ENCODE data around the gene TPP1. TPM values are rescaled to one million over a fixed set of nuclear protein-coding genes. Genes with fewer than 3 reads are reported as not detected.

TPP1 gene
- total and polyA plus RNA-seq, 9 of the 15 experiments (the other 6 are each of a cell fraction or from before 2014, with no cell fraction given) = 7.5 to 75.8 (median 15.7) TPM

GRCh38 chr11:6579681-6580080 is 39.5 kb downstream of the TPP1 start:
- TF ChIP-seq SMC3 (conservative IDR thresholded peaks at IDR 0.05; ENCODE audit: insufficient read depth, low read depth, low read length) = no peak
- no peak for TF ChIP-seq MED1 (CRISPR knock-in tag; IDR thresholded peaks at IDR 0.05; ENCODE audit: borderline replicate concordance)
- no peak for TF ChIP-seq MYBL2 (IDR thresholded peaks at IDR 0.05; ENCODE audit: low read depth)
- TF ChIP-seq MYBL2 (CRISPR knock-in tag; IDR thresholded peaks at IDR 0.05; ENCODE audit: borderline replicate concordance) = no peak
- TF ChIP-seq MTA1 (IDR thresholded peaks at IDR 0.05; ENCODE audit: borderline replicate concordance) = no peak
- no peak for TF ChIP-seq HEY1 (CRISPR knock-in tag; IDR thresholded peaks at IDR 0.05; ENCODE audit: borderline replicate concordance)
- TF ChIP-seq YY1 (IDR thresholded peaks at IDR 0.05; ENCODE audit: borderline replicate concordance in 1 of 3, control insufficient read depth in 1 of 3, extremely low read depth in 1 of 3, insufficient read depth in 3 of 3, insufficient read length in 1 of 3, insufficient replicate concordance in 2 of 3, low read depth in 1 of 3, low read length in 2 of 3) = no peak
- TF ChIP-seq CGGBP1 (CRISPR knock-in tag; IDR thresholded peaks at IDR 0.05) = no peak
- no peak for TF ChIP-seq ZC3H4 (CRISPR knock-in tag; IDR thresholded peaks at IDR 0.05; ENCODE audit: borderline replicate concordance)
- TF ChIP-seq SMARCA4 (IDR thresholded peaks at IDR 0.05) = no peak
- TF ChIP-seq, protein P1, sequence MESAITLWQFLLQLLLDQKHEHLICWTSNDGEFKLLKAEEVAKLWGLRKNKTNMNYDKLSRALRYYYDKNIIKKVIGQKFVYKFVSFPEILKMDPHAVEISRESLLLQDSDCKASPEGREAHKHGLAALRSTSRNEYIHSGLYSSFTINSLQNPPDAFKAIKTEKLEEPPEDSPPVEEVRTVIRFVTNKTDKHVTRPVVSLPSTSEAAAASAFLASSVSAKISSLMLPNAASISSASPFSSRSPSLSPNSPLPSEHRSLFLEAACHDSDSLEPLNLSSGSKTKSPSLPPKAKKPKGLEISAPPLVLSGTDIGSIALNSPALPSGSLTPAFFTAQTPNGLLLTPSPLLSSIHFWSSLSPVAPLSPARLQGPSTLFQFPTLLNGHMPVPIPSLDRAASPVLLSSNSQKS (CRISPR knock-in tag; IDR thresholded peaks at IDR 0.05) = no peak
- no peak for TF ChIP-seq ZNF436 (CRISPR knock-in tag; IDR thresholded peaks at IDR 0.05)
- H3K27ac ChIP-seq (ENCODE audit: extremely low read depth, low read depth, low read length) = no peak overlapping the region
- 72% methylated on average over 2 of the region's 2 CpGs for WGBS (ENCODE audit: insufficient coverage, low coverage, missing lambda C conversion rate)
- in situ Hi-C loops (cut with MboI) = no loop called here
- H4K20me1 ChIP-seq (replicated peaks; ENCODE audit: control insufficient read depth, insufficient read depth, low read length) = no peaks in the 10 kb centered on the region
- BruUV-seq (replicated peaks) = no TSS peak
- intact Hi-C loops (cut with micrococcal nuclease) = no loop called here
- FAIRE-seq (no peak), ATAC-seq (no peak), DNase-seq (ENCODE audit: extremely low read depth in 1 of 4, low spot score in 3 of 4) (no peak)
- POLR2A ChIA-PET = interaction anchor here (1.2 to 1.5 kb wide), 2 partner anchors 11 to 17 kb away, joined by 4 to 8 read pairs; no protein-coding TSS in a partner anchor
- CTCF ChIA-PET (ENCODE audit: low intra/inter-chr PET ratio) = no interaction called here
- H3K27me3 ChIP-seq (ENCODE audit: control insufficient read depth in 2 of 2, insufficient read depth in 2 of 2, low read length in 2 of 2) = no peaks in the 10 kb centered on the region
- H3K9ac ChIP-seq (ENCODE audit: insufficient read depth in 1 of 2, low read depth in 2 of 2, low read length in 2 of 2) = no peak overlapping the region
- no peaks in the 10 kb centered on the region for H3K9me1 ChIP-seq (ENCODE audit: control insufficient read depth, insufficient read depth, low read length)
- H3K9me3 ChIP-seq (replicated peaks; ENCODE audit: control insufficient read depth, insufficient read depth, low read depth, low read length) = peaks cover 14% of the 10 kb centered on the region
- no peak overlapping the region for H2AFZ ChIP-seq (ENCODE audit: low read depth, low read length)
- H3K79me2 ChIP-seq (ENCODE audit: control insufficient read depth, insufficient read depth, low read length) = no peaks in the 10 kb centered on the region
- H3K36me3 ChIP-seq (ENCODE audit: control insufficient read depth, insufficient read depth, low read length) = no peaks in the 10 kb centered on the region
- H3K4me3 ChIP-seq = no peak overlapping the region
- H3K4me1 ChIP-seq (replicated peaks in 1 of 2; ENCODE audit: control insufficient read depth in 2 of 2, insufficient read depth in 2 of 2, low read length in 2 of 2) = peaks cover 0 to 8% of the 10 kb centered on the region in 2 experiments; a peak in 3 of 5 replicates
- no peak overlapping the region for H3K4me2 ChIP-seq (ENCODE audit: insufficient read depth, low read length)

All from K562 (cell line).